Heart left ventricle (tissue), 16 donors: ENCODE measurements around the gene IQCF2. TPM values are rescaled to one million over a fixed set of nuclear protein-coding genes. Genes with fewer than 3 reads are reported as not detected.

Experiments
- ATAC-seq, 4 donors: fragments of 200-7000 bp; cut with Tn5 transposase; one replicate each; pipeline ENCODE4 v1.9.1; 2020 to 2022; ENCODE audit warnings: moderate library complexity in 4 of 4, mild to moderate bottlenecking in 3 of 4, moderate number of reproducible peaks in 1 of 4
- DNase-seq, 5 donors: peaks; one replicate each; pipeline ENCODE4 v3.0.0-alpha.2; 2020
- H3K27ac ChIP-seq, 12 donors: fragments of 200-600 bp; sonication (generic) in 4 of 12; one replicate each; pipeline versions ENCODE4 v1.5.0 to v1.8.0; 2016 to 2022; ENCODE audit warnings: mild to moderate bottlenecking in 2 of 12
- H3K27me3 ChIP-seq, 9 donors: fragments of 200-600 bp; sonication (generic) in 2 of 9; one replicate each; pipeline versions ENCODE4 v1.5.1 to v1.8.0; 2016 to 2022; ENCODE audit warnings: mild to moderate bottlenecking in 3 of 9
- H3K36me3 ChIP-seq, 9 donors: fragments of 200-600 bp; sonication (generic) in 2 of 9; one replicate each; pipeline versions ENCODE4 v1.5.0 to v1.8.0; 2018 to 2022; ENCODE audit warnings: mild to moderate bottlenecking in 2 of 9
- H3K4me1 ChIP-seq, 12 donors: fragments of 200-600 bp; sonication (generic) in 4 of 12; one replicate each; pipeline versions ENCODE4 v1.5.0 to v1.8.0; 2016 to 2022; ENCODE audit warnings: mild to moderate bottlenecking in 3 of 12
- H3K4me3 ChIP-seq, 12 donors: fragments of 200-600 bp; sonication (generic) in 4 of 12; one replicate each; pipeline versions ENCODE4 v1.5.0 to v1.8.0; 2017 to 2022; ENCODE audit warnings: mild to moderate bottlenecking in 9 of 12, moderate library complexity in 4 of 12
- H3K9me3 ChIP-seq, 12 donors: fragments of 200-600 bp; sonication (generic) in 4 of 12; one replicate each; pipeline versions ENCODE4 v1.5.0 to v1.8.0; 2016 to 2022; ENCODE audit warnings: mild to moderate bottlenecking in 1 of 12
- POLR2A ChIP-seq, 2 donors: fragments of 450-650 bp; IDR thresholded peaks; one replicate each; pipeline ENCODE4 v1.6.1; 2017; ENCODE audit warnings: antibody characterized with exemption in 2 of 2, mild to moderate bottlenecking in 2 of 2, moderate library complexity in 2 of 2
- WGBS, 4 donors: extraction: QIAGEN DNeasy Blood & Tissue Kit in 2 of 4; methylation state at CpG; one replicate each; pipeline versions ENCODE4 v1.1.5 to v1.1.7; 2013 to 2018; 5-methylcytosine and 5-hydroxymethylcytosine counted together
- intact Hi-C, 10 donors: fragments of 100-400 bp; cut with DNase I; formaldehyde crosslinking; loops; one replicate each; pipeline versions ENCODE4 v1.11.1 to v1.14.2; 2022
- long read RNA-seq, 3 donors: library from polyadenylated mRNA; unstranded; transcript quantifications; one replicate each; pipeline ENCODE4 v2.0.0, GENCODE V29; 2020 to 2021
- polyA plus RNA-seq, 2 donors: library from polyadenylated mRNA; stranded (reverse); fragments of 200-250 nt; gene quantifications; one replicate each; pipeline ENCODE4 v1.2.3, GENCODE V29; 2013
- total RNA-seq, 9 donors: library from RNA; depleted of rRNA in 2 of 9; stranded (reverse); fragments of >200 nt in 2 of 9; fragmentation: NEBNext Ultra II Directional in 3 of 9; extraction: Animal tissue kit (Norgen Biotek cat#: 25700) in 3 of 9; gene quantifications; one replicate each; pipeline versions ENCODE4 v1.1.0 to v1.2.4, GENCODE V29; 2016 to 2023
- TF ChIP-seq, protein P1 (sequence below), 12 donors: fragments of 200-600 bp; sonication (generic) in 4 of 12; IDR thresholded peaks; one replicate each; pipeline versions ENCODE4 v1.5.0 to v1.8.0; 2018 to 2022; ENCODE audit warnings: antibody characterized with exemption in 12 of 12, mild to moderate bottlenecking in 5 of 12
- donor health status: ischemic (EF 13 %, LVEDD 7.1; RV severe dilation, severe dysfunction).
- donor health status: healthy with polysubstance abuse.
- donor health status: DM: no; HTN: yes; CAD: no.
- donor health status: DM: no; HTN: no; CAD: no.
- donor health status: ischemic (EF 25% LVEDD 6.9; RV normal size, moderate dysfunction).
- donor health status: ischemic (EF 25% LVEDD 5.7; RV mildly dilated, moderate dysfunction).
- donor health status: healthy.
- donor health status: DM: yes; HTN: yes; CAD: no.
- donor health status: ischemic (EF 35%, LVEDD 5.7; RV mildly dilated, moderate dysfunction).
- donor health status: nonischemic (EF 11% LVEDD 7.7; RV severe dilation, severe dysfunction).
- donor health status: DM: yes; HTN: yes; CAD: no.
- donor health status: PGD.
- donor health status: ischemic (EF 29% LVEDD 5.4; RV normal size, mild dysfunction).
- donor health status: nonischemic (EF 23%, LVEDD 6.1; RV moderate dilation, normal function).

The IQCF2 gene
- total RNA-seq (not detected), polyA plus RNA-seq (not detected)
- long read RNA-seq, donor 1 = 0 reads
- long read RNA-seq, donor 2 = 0 reads
- long read RNA-seq, donor 3 = 0 reads

DNA sequence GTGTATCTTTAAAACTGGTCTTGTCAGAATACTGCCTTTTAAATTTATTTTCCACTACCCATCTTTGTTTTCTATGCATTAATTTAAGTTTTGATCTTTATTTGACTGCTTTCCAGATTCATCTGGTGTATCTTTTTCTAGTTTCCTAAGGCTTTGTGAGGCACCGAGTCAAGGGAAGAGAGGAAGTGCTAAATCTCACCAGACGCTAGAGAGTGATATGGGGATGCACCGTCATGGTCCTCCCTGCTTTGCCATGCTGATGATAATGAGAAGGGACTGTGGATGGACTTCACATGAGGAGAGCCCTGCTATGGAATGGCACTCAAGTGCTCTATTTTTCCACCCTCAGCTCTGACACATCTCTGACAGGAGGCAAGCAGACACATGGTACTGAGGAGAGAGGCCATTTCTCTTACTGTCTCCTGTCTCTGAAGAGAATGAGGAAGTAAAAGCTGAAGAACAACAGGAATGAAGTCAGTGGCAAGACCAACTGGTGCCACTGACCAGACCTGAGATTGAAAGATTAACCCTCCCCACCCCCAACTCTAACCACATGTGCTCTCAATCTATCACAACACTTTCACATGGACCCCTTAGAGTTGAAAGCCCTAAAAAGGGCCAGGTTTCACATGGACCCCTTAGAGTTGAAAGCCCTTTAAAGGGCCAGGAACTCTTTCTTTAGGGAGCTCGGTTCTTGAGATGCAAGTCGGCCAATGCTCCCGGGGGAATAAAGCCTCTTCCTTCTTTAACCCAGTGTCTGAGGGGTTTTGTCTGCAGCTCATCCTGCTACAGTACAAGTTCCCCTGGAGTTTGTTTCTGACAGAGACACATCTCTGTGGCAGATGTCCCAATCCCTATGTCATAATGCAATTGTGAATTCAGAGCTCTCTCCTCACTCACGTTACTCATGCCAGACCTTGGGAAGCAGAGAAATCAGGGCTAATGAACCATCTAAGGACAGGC is at the start of gene IQCF2:
IQCF2 (plus strand) TSS at position 913 of the 963 bp plus-strand sequence. CDS start 52 bp downstream, outside the sequence.
- no peak for ATAC-seq
- H3K4me1 ChIP-seq = no peaks in the 10 kb centered on the region
- no peak within 1 kb of the TSS for H3K27ac ChIP-seq
- peaks cover 0 to 11% (median 0%) of the 10 kb centered on the region in 9 donors for H3K27me3 ChIP-seq
- H3K36me3 ChIP-seq = no peaks in the 10 kb centered on the region
- no peaks in the 10 kb centered on the region for H3K9me3 ChIP-seq
- no peak for DNase-seq
- TF ChIP-seq, protein P1, sequence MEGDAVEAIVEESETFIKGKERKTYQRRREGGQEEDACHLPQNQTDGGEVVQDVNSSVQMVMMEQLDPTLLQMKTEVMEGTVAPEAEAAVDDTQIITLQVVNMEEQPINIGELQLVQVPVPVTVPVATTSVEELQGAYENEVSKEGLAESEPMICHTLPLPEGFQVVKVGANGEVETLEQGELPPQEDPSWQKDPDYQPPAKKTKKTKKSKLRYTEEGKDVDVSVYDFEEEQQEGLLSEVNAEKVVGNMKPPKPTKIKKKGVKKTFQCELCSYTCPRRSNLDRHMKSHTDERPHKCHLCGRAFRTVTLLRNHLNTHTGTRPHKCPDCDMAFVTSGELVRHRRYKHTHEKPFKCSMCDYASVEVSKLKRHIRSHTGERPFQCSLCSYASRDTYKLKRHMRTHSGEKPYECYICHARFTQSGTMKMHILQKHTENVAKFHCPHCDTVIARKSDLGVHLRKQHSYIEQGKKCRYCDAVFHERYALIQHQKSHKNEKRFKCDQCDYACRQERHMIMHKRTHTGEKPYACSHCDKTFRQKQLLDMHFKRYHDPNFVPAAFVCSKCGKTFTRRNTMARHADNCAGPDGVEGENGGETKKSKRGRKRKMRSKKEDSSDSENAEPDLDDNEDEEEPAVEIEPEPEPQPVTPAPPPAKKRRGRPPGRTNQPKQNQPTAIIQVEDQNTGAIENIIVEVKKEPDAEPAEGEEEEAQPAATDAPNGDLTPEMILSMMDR (IDR thresholded peaks at IDR 0.05) = no peak
- no peak for TF ChIP-seq POLR2A (IDR thresholded peaks at IDR 0.05)
- WGBS, 4 donors = 60 to 72% (median 65%) methylated on average over 4 to 7 of the region's 7 CpGs
- intact Hi-C loops = no loop called here
- no peak within 1 kb of the TSS for H3K4me3 ChIP-seq

DNA sequence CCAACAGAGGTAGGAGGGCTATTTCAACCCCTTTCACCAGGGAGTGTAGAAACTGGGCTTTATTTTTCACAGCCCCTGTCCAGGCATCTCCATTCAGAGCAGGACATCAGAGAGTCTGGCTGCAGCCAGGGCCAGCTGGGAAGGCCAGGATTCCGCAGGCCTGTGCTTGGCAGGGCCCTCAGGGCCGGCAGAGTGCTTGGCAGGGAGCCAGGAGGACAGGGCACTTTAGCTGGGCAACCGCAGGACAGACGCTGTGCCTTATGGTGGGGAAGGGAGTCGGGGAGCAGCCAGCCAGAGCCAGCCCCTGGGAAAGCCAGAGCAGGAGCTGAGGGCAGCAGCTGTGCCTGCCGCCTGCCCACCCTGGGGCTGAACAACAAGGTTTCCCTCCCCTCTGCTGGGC is 47.9 kb upstream of the IQCF2 start:
- no peak for TF ChIP-seq POLR2A (IDR thresholded peaks at IDR 0.05)
- TF ChIP-seq, protein P1 (IDR thresholded peaks at IDR 0.05) = no peak
- ATAC-seq (peak; percentile 87 to 96 (median 91)), DNase-seq (peak; percentile 63 to 82 (median 77))
- intact Hi-C loops = no loop called here
- Histone ChIP-seq H3K27me3 (peaks cover 0 to 3% (median 0%) of the 10 kb centered on the region in 9 donors), H3K27ac (no peak overlapping the region), H3K36me3 (no peaks in the 10 kb centered on the region), H3K4me3 (no peak overlapping the region), H3K9me3 (no peaks in the 10 kb centered on the region), H3K4me1 (peaks cover 0 to 7% (median 0%) of the 10 kb centered on the region in 12 donors)
- WGBS, 4 donors = 17 to 53% (median 35%) methylated on average over 1 to 6 of the region's 6 CpGs

DNA sequence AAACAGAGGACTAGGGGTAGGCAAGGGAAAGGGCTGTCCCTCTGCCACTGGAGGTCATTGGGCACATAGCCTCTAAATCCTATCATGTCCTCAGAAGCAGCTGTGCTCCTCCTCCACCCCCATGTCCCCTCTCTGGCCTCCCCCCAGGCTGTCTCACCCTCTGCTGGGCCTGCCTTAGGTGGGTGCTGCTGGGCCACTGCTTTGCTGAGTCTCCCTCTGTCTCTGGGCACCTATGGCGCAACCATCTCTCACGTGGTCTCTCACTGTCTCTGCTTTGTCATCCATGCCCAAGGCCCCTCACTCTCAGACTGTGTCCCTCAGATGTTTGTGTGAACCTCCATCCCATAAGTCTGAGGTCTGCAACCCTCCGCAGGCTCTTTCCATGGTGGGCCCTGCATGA is 47.4 kb upstream of the IQCF2 start:
- Histone ChIP-seq H3K27ac (no peak overlapping the region), H3K9me3 (no peaks in the 10 kb centered on the region), H3K4me1 (peaks cover 0 to 7% (median 0%) of the 10 kb centered on the region in 12 donors), H3K4me3 (no peak overlapping the region), H3K27me3 (peaks cover 0 to 3% (median 0%) of the 10 kb centered on the region in 9 donors), H3K36me3 (no peaks in the 10 kb centered on the region)
- peak in 1 of 4 donors; percentile 29 for ATAC-seq
- WGBS, 4 donors = 89 to 97% (median 90%) methylated on average over 3 of the region's 3 CpGs
- TF ChIP-seq POLR2A (IDR thresholded peaks at IDR 0.05) = no peak
- TF ChIP-seq, protein P1 (IDR thresholded peaks at IDR 0.05) = no peak
- DNase-seq = no peak
- intact Hi-C loops = no loop called here

DNA sequence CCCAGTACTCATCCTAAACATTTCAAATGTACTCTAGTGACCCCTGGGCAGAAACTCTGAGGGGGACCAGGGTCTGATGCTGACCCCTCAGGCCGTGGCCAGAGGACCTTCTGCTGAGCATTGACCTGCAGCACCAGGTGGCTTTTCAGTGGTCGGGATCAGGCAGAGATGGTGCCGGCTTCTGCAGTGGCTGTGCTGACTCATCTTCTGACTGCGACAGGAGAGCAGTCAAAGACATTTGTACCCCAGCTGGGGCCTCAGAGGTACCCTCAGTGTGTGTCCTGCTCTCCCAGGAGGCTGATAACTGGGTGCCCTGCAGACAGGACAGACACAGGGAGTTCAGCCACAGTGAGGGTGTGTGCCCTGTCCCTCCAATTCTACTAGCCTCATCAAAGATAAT is 45.8 kb upstream of the IQCF2 start:
- Histone ChIP-seq H3K27me3 (peaks cover 0 to 11% (median 3%) of the 10 kb centered on the region in 9 donors), H3K4me1 (peaks cover 0 to 7% (median 0%) of the 10 kb centered on the region in 12 donors), H3K36me3 (no peaks in the 10 kb centered on the region), H3K27ac (no peak overlapping the region), H3K9me3 (no peaks in the 10 kb centered on the region), H3K4me3 (no peak overlapping the region)
- WGBS, 4 donors = 46 to 56% (median 53%) methylated on average over 4 of the region's 4 CpGs
- DNase-seq = no peak
- intact Hi-C loops = no loop called here
- TF ChIP-seq, protein P1 (IDR thresholded peaks at IDR 0.05) = no peak
- TF ChIP-seq POLR2A (IDR thresholded peaks at IDR 0.05) = no peak
- ATAC-seq = no peak
